HG03571 (cell line): ENCODE data around the gene AGPAT3.

Source experiments
- ATAC-seq: cut with Tn5 transposase; IDR thresholded peaks from one replicate; pipeline ENCODE4 v1.9.1; 2021; ENCODE audit not compliant: unreplicated experiment

AGPAT3 gene

DNA sequence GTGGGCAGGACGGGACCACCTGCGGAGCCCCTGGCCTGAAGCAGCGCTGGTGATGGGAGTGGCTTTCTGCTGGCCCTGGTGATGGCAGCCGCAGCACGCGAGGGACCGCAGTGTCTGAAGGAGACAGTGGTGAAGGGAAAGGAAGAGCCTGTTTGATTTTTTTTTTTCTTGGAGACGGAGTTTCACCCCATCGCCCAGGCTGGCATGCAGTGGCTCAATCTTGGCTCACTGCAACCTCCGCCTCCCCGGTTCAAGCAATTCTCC lies 106.9 kb downstream of the AGPAT3 start:
- no peak for ATAC-seq

DNA sequence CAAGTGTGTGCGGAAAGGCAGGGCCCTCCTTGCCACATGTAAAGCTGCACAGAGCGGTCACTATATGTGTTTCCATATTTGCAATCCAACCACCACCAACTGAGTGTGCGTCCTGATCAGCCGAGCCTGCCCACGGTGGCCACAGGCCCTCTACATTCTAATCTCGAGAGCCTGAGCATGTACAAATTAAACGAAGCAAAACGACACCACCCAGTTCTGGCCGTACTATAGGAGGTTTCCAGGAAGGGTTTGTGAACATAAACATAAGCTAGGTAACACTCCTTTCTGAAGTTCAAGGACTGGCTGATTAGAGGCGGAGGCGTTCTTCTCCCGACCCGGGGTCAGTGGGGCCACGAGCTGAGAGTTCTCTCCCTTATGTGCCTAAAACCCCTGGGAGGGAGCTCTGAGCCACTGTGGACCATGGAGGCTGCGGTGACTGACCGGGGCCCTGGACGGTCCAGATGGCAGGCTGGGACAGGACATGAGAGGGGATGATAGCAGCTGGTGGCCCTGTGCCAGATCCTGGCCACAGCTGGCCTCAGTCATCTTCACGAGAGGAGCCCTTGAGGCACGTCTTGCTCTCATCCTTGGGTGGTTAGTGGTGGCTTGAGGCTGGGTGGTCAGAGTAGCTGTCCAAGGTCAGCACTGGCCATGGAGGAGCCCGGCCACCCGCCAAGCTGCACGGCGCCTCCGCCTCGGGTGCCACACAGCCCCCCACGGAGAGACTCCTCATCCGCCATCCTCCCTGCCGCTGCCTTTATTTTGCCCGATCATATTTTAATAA lies 108.0 kb downstream of the AGPAT3 start:
- ATAC-seq: no peak

DNA sequence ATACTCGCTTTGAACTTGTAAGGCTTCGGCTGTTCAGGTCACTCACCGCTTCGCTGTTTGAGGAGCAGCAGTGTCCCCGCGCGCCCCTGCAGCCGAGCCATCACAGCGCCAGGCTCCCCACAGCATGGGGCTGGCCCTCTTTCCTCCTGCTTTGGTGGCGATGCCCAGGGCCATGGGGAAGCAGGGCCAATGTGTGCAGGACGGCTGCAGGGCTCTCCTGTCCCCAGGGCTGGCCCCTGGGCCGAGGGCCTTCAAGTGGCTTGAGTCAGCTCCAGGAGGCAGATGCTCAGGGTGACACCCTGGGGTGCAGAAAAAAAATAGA lies 108.6 kb downstream of the AGPAT3 start:
- no peak for ATAC-seq

DNA sequence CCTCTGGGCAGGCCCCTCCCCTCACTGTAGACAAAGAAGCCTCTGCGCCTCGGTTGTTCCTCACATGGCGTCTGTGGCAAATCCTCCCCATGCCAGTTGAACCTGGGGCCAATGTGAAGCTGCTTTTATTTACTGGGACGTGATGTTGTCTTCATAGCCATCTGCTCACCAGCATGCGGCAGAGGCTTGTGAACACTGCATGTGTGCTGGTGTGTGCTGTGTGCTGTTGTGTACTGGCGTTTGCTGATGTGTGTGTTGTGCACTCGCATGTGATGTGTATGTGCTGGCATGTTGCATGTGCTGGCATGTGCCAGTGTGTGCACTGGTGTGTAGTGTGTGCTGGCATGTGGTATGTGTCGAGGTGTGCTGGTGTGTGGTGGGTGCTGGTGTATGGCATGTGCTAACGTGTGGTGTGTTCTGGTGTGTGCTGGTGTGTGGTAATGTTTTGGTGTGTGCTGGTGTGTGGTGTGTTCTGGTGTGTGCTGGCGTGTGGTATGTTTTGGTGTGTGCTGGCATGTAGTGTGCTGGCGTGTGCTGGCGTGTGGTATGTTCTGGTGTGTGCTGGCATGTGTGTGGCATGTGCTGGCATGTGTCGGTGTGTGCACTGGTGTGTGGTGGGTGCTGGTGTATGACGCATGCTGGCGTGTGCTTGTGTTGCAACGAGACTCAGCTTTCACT lies 109.9 kb downstream of the AGPAT3 start:
- no peak for ATAC-seq

DNA sequence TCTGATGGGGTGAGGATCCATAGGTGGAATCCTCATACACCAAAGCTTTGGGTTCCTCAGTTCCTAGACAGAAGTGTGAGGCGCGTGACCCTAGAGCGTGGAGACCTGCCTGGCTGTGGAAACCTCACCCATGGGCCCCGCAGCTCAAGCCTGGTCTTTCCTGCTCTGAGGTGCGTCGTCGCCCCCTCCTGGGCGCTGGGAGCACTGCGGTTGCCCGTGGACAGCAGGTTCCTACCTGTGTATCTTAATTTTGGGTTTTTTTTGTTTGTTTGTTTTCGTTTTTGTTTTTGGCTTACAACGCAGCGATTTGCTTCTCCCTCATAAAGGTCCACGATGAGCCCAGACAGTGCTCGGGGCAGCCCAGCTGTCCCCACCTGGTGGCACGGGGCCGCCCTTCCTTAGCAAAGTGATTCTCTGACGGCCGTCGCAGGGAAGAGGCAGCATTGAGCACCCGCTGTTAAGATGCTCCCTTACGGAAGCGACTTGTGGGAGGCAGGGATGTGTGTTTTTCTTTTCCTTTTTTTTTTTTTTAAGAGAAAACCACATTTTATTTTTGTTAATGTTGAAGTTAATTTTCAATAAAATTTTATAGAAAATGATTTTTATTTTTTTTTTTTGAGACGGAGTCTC lies 110.6 kb downstream of the AGPAT3 start:
- no peak for ATAC-seq

DNA sequence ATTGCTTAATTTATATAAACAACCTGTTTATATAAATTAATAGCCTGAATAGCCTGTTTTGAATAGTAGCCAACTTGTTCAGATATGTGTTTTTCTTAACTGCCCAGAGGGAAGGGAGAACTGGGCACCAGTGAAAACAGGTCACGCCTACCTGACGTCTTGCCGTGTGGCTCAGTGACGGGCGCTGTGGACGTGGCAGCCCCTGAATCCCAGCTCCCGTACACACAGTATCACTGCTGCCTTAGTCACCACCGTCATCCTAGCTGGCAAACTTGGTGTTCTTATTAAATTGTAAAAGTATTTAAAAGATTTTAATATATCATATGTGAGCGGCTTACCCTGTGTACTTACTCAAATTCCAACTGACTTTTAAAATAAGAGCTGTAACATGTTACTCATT lies 111.6 kb downstream of the AGPAT3 start:
- ATAC-seq: no peak

DNA sequence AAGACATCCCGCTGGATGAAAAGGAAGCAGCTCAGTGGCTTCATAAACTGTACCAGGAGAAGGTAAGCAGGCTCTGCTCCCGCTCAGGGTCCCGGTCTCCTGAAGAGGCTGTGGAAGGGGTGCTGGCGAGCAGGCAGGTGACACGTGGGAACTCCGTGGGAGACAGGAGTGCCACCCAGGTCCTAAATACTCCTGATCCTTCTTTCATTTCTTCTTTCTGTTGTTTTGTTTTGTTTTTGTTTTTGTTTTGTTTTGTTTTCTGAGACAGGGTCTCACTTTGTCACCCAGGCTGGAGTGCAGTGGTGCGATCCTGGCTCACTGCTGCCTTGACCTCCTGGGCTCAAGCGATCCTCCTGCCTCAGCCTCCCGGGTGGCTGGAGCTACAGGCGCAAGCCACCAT lies 113.0 kb downstream of the AGPAT3 start:
- no peak for ATAC-seq

DNA sequence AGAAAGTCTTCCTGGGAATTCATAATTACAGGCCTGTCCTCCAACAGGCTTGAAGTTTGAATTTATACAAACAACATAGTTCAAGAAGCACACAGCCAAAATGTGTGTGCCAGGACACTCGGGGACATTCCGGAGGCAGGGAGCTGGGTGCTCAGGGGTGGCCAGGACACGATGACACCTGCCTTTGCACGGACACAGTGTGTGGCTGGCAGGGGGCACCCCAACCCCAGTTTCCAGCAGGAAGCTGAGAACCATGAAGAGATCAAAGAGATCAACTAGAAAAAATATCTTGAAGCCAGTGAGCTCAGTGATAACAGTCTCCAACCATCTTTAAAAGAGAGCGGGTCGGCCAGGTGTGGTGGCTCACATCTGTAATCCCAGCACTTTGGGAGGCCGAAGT lies 114.6 kb downstream of the AGPAT3 start:
- ATAC-seq: no peak

DNA sequence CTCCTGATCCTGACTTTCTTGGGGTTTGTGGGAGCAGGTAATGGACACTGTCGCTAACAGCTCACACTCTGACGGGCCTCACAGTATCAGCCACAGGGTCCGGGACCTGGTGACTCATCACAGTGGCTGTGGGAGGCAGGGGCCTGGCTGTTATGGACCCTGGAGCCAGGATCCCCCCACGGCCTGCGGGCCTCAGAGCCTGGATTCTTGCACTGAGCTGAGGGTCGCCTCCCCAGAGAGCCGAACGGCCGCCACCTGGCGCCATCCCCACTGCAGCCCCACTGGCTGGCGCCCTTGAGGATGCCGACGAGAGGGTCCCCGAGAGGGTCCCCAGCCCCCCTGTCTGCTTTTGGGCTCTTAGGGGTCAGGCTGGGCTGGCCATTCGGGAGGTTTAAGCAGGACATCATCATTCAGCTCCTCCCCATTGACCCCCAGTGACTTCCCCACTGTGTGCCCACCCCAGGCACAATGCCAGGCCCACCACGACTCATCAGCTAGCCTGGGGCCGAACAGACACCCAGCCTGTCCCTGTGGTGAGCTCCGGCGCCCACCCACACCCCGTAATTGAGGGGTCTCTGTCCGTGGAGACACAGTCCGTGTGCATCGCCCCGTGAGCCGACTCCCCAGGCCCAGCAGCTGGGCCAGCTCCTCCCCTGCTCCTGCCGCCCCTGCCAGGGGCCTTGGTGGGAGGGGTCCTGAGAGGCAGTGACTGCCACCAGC lies 116.3 kb downstream of the AGPAT3 start:
- no peak for ATAC-seq

DNA sequence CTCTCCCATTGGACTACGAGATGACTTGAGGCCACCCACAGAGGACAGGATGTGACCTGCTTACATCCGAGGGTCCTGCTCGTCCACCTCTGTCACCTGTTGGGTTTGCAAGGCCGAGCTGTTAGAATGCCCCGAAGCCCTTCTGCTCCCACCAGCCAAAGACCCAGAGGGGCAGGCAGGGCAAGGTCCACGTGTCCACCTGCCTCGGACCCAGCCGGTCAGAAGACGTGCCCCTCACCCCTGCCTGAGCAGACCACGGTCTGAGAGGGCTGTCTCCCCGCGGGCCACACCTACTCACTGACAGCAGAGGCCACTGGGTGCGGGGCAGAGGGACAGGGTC lies 116.8 kb downstream of the AGPAT3 start:
- no peak for ATAC-seq

DNA sequence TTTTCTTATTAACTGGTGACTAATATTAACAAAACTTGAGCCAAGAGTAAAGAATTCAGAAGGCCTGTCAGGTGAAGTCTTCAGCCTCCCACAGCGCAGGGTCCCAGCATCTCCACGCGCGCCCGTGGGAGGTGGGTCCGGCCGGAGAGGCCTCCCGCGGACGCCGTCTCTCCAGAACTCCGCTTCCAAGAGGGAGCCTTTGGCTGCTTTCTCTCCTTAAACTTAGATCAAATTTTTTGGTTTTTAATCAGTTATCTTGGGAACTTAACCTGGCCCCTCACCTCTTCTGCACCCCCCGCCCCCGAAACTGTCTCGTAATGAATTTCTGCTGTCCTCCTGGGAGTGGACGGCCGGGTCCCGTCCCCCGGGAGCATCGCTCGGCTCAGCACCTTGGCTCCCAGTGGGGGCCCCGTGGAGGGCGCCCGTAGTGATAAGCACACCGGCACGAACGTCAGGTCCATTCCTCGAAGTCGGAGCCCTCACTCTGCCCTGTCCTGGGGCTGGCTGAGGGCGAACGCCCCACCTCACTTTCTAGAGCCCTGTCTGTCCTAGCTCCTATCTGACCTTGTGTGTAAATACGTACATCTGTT lies 117.6 kb downstream of the AGPAT3 start:
- ATAC-seq: no peak

DNA sequence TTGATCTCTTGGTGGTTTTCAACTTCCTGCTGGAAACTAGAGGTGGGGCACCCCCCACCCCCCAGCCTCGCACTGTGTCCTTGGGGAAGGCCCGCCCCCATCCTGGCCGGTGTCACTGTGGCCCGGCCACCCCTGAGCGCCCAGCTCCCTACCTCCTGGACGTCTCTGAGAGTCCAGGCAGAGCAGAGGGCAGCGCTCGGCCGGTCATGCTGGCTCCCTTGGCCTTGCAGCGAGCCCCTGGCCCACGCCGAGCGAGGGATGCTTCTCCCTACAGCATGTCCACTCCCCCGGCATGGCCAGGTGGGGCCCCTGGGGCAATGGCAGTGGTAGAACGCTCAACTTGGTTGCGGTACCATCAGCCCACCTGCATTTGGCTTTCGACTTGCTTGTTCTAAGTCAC lies 118.4 kb downstream of the AGPAT3 start:
- no peak for ATAC-seq

DNA sequence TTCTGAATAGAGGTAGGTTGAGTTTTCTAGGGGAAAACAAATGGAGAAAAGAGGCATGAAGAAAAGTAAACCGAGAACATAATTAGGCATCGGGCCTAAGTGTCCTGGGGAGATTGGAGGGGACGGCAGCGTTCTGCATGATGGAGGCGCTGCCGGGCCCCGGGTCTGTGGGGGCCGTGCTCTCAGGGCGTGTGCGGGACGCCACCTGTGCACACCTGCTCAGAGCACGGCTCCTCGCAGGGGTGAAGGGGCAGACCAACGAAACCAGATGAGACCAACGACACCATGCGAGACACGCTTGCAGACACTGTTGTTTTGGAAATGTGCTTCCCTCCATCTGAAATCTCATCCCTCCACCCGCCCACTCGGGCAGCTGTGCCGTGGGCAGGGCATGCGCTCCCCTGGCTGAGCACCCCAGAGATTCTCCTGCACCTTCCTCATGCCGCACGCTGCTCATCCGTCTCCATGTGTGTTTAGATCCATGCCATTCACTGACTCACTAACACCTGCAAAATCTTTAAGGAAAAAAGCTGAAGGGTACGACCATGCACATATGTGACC lies 118.9 kb downstream of the AGPAT3 start:
- ATAC-seq: no peak

DNA sequence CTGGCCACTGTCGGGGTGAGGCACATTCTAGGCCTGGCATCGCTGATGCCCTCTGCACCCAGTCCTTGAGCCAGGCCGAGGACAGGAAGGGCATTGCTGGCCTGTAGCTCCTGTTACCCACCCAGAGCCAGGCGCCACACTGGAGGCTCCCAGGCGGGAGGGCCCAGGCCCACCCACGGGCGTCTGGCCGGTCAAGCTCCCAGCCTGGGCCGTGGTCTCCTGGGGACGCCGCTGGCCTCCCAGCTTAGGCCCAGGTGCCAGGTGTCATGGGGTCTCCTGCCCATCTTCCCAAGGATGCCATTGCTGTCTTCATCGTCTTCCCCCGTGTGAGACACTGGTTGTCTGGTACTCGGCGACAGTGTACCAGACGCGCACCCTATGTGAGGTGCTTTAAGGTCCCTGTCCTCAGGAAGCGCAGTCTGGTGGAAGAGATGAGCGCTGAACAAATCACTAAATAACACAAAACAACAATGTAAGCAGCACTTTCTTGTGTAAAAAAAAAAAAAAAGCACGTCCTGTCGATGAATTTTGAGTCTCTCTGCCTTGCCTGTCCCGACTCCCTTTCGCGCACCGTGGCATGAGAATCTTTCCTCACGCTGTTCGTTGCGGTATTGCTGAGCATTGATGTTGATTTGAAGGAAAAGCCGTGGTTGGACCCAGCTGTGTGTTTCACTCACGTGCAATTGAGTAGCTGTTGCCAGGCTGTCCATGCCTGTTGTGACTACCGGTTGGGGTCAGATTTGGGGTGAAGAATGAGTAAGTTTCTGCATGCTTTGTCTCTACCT lies 120.1 kb downstream of the AGPAT3 start:
- no peak for ATAC-seq

DNA sequence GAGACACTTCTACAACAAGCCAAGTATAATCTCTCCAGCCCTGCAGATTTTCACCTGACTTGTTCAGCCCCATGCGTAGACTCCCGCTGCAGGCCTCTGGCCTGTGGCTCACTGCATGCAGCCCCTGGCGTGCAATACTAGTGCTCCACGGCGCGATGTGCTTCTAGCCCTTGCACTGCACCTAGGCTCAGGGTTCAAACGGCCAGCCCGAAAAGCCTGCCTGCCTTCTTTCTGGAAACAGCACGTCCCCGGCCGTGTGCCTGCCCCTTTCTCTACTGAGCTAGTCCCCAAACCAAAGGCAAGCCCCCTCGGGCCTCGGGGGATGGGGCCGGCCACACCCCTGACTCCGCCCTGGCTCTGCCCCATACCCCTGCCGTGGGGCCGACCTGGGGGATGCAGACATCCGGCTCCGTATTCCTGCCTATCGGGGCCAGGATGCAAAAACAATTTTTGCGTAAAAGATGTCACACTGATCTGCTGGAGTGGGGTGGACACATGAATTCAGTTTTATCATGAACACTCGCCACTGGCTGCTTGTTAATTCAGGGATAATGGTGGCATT lies 120.7 kb downstream of the AGPAT3 start:
- no peak for ATAC-seq

DNA sequence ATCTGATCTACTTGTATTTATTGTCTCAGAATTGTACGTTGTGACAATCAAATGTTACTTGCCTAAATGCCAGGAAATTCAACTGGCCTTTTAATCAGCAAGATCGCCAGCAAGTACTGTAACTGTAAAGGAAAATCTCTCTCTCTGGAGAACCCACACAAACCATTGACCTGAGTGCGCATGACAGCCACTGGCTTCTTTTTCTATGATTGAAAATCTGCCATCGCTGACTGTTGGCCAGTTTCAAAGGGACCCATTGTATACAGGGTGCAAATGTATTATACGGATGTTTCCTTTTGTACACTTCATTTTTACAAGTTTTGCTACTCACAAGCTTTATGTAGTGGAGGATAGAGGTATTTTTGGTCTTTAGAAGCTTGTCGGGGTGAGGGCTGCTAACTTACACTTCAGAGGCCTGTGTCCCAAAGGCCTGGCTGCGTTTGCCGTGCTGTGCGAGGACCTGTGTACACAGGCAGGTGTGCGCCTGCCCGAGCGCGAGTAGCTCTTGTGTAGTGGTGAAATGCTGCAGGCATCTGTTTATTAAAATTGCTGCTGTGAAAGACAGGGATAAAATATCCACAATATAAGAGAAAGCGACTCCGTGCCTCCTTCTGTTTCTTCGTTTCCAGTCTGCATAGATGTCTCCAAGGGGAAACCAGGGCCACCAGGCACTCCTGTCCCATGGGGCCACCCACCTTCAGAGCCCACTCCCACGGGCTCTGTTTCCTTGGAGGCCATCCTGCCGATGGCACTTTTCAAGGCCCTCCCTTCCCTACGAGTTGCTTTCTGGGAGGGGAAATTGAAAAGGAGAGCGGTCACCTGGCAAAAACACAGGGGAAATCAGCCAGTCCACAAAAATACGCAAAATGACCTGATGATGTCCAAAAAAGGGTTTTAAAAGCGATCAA lies 121.8 kb downstream of the AGPAT3 start:
- no peak for ATAC-seq

DNA sequence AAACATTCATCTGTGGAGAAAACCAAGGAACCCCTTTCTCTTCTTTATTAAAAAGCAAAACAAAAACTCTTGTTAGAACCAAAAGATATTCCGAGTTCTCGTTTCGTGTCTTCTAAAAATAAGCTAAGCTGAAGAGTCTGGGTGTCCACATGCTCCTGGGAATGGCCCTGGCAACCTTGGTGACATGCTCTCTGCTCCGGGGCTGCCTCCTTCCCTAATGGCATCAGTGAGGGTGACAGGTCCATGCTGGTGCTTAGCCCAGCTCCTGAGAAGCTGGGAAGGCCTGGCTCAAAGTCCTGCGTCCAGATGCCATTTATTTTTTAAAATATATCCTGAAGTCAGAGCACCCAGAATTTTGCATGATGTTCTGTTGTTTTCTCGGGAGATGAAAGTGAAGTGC lies 122.5 kb downstream of the AGPAT3 start:
- no peak for ATAC-seq

DNA sequence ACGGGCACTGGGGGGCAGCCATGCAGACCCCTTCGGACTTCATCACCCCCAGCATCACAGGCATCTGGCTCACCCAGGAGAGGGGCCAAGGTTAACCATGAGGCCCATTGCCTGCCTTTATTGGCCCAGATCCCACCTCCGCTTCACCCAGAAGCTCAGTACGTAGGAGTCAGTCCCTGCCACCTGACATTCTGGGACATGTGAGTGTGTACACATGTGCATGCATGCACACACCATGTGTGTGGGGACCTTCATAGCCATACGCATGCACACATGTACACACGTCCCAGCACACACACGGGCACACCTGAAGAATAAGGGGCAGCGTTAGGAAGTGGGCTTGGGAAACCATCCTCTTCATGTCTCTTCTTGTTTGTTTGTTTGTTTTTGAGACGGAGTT lies 123.0 kb downstream of the AGPAT3 start:
- no peak for ATAC-seq

DNA sequence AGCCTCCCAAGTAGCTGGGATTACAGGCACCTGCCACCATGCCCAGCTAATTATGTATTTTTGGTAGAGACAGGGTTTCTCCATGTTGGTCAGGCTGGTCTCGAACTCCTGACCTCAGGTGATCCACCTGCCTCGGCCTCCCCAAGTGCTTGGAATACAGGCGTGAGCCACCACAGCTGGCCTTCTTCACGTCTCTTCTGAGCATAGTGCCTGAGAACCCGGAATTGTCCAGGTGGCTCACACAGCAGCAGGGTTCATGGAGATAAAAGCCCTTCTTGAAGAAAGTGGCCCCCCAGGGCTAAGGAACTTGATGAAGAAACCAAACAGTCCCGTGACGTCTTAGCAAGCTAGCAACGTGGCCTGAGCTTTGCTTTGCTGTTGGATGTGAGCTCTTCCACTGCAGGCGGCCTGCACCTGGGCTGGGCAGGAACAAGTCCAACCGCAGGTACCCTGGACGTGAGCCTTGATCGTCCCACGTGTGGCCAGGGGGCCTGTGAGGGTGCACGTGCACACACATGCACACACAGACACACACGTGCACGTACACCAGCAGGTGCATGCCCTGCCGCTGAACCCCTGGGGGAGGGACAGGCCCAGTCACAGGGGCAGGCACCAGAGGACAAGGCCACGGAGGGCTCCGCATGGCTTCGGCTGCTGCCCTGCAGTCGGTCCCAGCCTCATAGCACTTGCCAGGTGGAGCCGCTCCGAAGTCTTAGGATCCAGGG lies 123.6 kb downstream of the AGPAT3 start:
- ATAC-seq: no peak
